Measurements from ENCODE around the gene CFAP77. TPM values are rescaled to one million over a fixed set of nuclear protein-coding genes. Genes with fewer than 3 reads are reported as not detected.

Gene CFAP77
- total RNA-seq, 6 donors from 2014 or later = 0.78 to 16.7 (median 2.7) TPM; not detected in 1

GRCh38 chr9:132418726-132419363 is 8.8 kb downstream of the CFAP77 start:
- DNase-seq = no peak
- WGBS, 2 donors = 44 to 56% methylated on average over 5 of the region's 5 CpGs
- Histone ChIP-seq H3K4me1 (no peaks in the 10 kb centered on the region), H3K4me3 (no peak overlapping the region), H3K9me3 (no peaks in the 10 kb centered on the region), H3K27ac (no peak overlapping the region), H3K27me3 (peaks cover 0 to 14% (median 0%) of the 10 kb centered on the region in 4 donors), H3K36me3 (no peaks in the 10 kb centered on the region)
- ATAC-seq (ENCODE audit: low FRiP score in 2 of 2) = no peak
- TF ChIP-seq POLR2A (IDR thresholded peaks at IDR 0.05) (no peak), EP300 (IDR thresholded peaks at IDR 0.05) (no peak), CTCF (IDR thresholded peaks at IDR 0.05) (no peak), POLR2AphosphoS5 (IDR thresholded peaks at IDR 0.05) (no peak)

- Histone ChIP-seq H3K9me3 (no peaks in the 10 kb centered on the region), H3K4me1 (no peaks in the 10 kb centered on the region), H3K4me3 (no peak overlapping the region), H3K27ac (no peak overlapping the region), H3K27me3 (peaks cover 0 to 6% (median 2%) of the 10 kb centered on the region in 4 donors), H3K36me3 (no peaks in the 10 kb centered on the region)
- ATAC-seq (ENCODE audit: low FRiP score in 2 of 2) = no peak
- DNase-seq = no peak
- WGBS, 2 donors = 46 to 60% methylated on average over 5 of the region's 5 CpGs
- TF ChIP-seq CTCF (IDR thresholded peaks at IDR 0.05) (no peak), POLR2A (IDR thresholded peaks at IDR 0.05) (no peak), EP300 (IDR thresholded peaks at IDR 0.05) (no peak), POLR2AphosphoS5 (IDR thresholded peaks at IDR 0.05) (no peak)
Measured at GRCh38 chr9:132422574-132422973, 12.6 kb downstream of the CFAP77 start.

- no peaks in the 10 kb centered on the region for H3K36me3 ChIP-seq
- DNase-seq = no peak
- WGBS, 2 donors = 76 to 81% methylated on average over 4 to 5 of the region's 5 CpGs
- no peak for ATAC-seq (ENCODE audit: low FRiP score in 2 of 2)
- H3K4me1 ChIP-seq = no peaks in the 10 kb centered on the region
- no peak overlapping the region for H3K27ac ChIP-seq
- TF ChIP-seq CTCF (IDR thresholded peaks at IDR 0.05) (no peak), EP300 (IDR thresholded peaks at IDR 0.05) (no peak), POLR2A (IDR thresholded peaks at IDR 0.05) (no peak), POLR2AphosphoS5 (IDR thresholded peaks at IDR 0.05) (no peak)
- peaks cover 0 to 6% (median 2%) of the 10 kb centered on the region in 4 donors for H3K27me3 ChIP-seq
- no peaks in the 10 kb centered on the region for H3K9me3 ChIP-seq
- no peak overlapping the region for H3K4me3 ChIP-seq
Measured at GRCh38 chr9:132423503-132423902, 13.5 kb downstream of the CFAP77 start.

GRCh38 chr9:132424857-132425674 is 15.1 kb downstream of the CFAP77 start:
- Histone ChIP-seq H3K27ac (no peak overlapping the region), H3K27me3 (peaks cover 0 to 6% (median 2%) of the 10 kb centered on the region in 4 donors), H3K9me3 (no peaks in the 10 kb centered on the region), H3K36me3 (no peaks in the 10 kb centered on the region), H3K4me3 (no peak overlapping the region), H3K4me1 (no peaks in the 10 kb centered on the region)
- ATAC-seq (ENCODE audit: low FRiP score in 2 of 2) = no peak
- no peak for TF ChIP-seq CTCF (IDR thresholded peaks at IDR 0.05)
- no peak for TF ChIP-seq EP300 (IDR thresholded peaks at IDR 0.05)
- no peak for TF ChIP-seq POLR2A (IDR thresholded peaks at IDR 0.05)
- TF ChIP-seq POLR2AphosphoS5 (IDR thresholded peaks at IDR 0.05) = no peak
- 47 to 48% methylated on average over 22 of the region's 22 CpGs for WGBS, 2 donors
- DNase-seq = no peak
